HEK293 (cell line): ENCODE measurements around the gene KBTBD12.

Source experiments
- CTCF ChIA-PET: fragments of 350-600 bp; formaldehyde crosslinking; extraction: SDS; loops from one replicate; lab custom pipeline; 2021; ENCODE audit warnings: antibody characterized with exemption; lab: Yijun Ruan, JAX
- POLR2A ChIA-PET: fragments of 300-600 bp; formaldehyde crosslinking; extraction: SDS; loops from one replicate; lab custom pipeline; 2020; ENCODE audit warnings: antibody characterized with exemption, inconsistent platforms; lab: Yijun Ruan, JAX
- H3K27ac ChIP-seq: fragments of 200-500 bp; sonication (Bioruptor generic); 2 replicates; pipeline ENCODE4 v1.5.1; 2014; ENCODE audit warnings: low read depth, low read length, control low read depth, inconsistent platforms; ENCODE audit errors: extremely low read depth
- H3K36me3 ChIP-seq, 2 experiments: fragments of 200-500 bp in 1 of 2; sonication (Bioruptor generic) in 1 of 2; 1 replicate in 1 of 2; 2 replicates in 1 of 2; pipeline ENCODE4 v1.5.1; 2014 to 2017; ENCODE audit warnings: inconsistent platforms in 2 of 2, low read length in 2 of 2; ENCODE audit not compliant: control insufficient read depth in 2 of 2, insufficient read depth in 1 of 2
- H3K4me1 ChIP-seq: fragments of 200-500 bp; sonication (Bioruptor generic); 2 replicates; pipeline ENCODE4 v1.5.1; 2014; ENCODE audit warnings: mild to moderate bottlenecking, low read length, inconsistent platforms; ENCODE audit not compliant: control insufficient read depth, insufficient read depth
- H3K4me3 ChIP-seq: 2 replicates; pipeline ENCODE4 v1.5.1; 2011; ENCODE audit warnings: low read depth, mild to moderate bottlenecking, control low read depth, low read length, moderate library complexity
- H3K9me3 ChIP-seq: fragments of 200-500 bp; sonication (Bioruptor generic); 2 replicates; pipeline ENCODE4 v1.5.1; 2014; ENCODE audit warnings: low read depth, low read length, inconsistent platforms; ENCODE audit not compliant: control insufficient read depth, insufficient read depth
- OSR2 ChIP-seq: fragments of 450-650 bp; formaldehyde crosslinking; IDR thresholded peaks from 2 replicates; pipeline ENCODE4 v1.5.1; 2016; ENCODE audit warnings: missing biosample characterization, missing genetic modification characterization
- SP3 ChIP-seq: fragments of 450-650 bp; formaldehyde crosslinking; IDR thresholded peaks from 2 replicates; pipeline ENCODE4 v1.5.1; 2016; ENCODE audit warnings: missing biosample characterization, missing genetic modification characterization
- YY1 ChIP-seq: fragments of 450-650 bp; formaldehyde crosslinking; IDR thresholded peaks from 2 replicates; pipeline ENCODE4 v1.5.1; 2018; ENCODE audit warnings: missing biosample characterization, missing genetic modification characterization
- ZFP3 ChIP-seq: fragments of 450-650 bp; formaldehyde crosslinking; IDR thresholded peaks from 2 replicates; pipeline ENCODE4 v1.5.1; 2016; ENCODE audit warnings: low read depth, missing biosample characterization, missing genetic modification characterization
- ZNF23 ChIP-seq: fragments of 450-650 bp; formaldehyde crosslinking; IDR thresholded peaks from 2 replicates; pipeline ENCODE4 v1.5.1; 2016; ENCODE audit warnings: missing biosample characterization, missing genetic modification characterization, borderline replicate concordance
- ZNF521 ChIP-seq: fragments of 450-650 bp; formaldehyde crosslinking; IDR thresholded peaks from 2 replicates; pipeline ENCODE4 v1.5.1; 2017; ENCODE audit warnings: missing biosample characterization, mild to moderate bottlenecking, missing genetic modification characterization
- ZNF585B ChIP-seq: fragments of 450-650 bp; formaldehyde crosslinking; IDR thresholded peaks from 2 replicates; pipeline ENCODE4 v1.5.1; 2016; ENCODE audit warnings: missing biosample characterization, missing genetic modification characterization
- ZNF791 ChIP-seq: fragments of 450-650 bp; formaldehyde crosslinking; IDR thresholded peaks from 2 replicates; pipeline ENCODE4 v1.5.1; 2016; ENCODE audit warnings: missing biosample characterization, missing genetic modification characterization
- ZNF792 ChIP-seq: fragments of 450-650 bp; formaldehyde crosslinking; IDR thresholded peaks from 2 replicates; pipeline ENCODE4 v1.5.1; 2016; ENCODE audit warnings: missing biosample characterization, missing genetic modification characterization
- TF ChIP-seq, protein P1 (sequence below): fragments of 450-650 bp; formaldehyde crosslinking; IDR thresholded peaks from 2 replicates; pipeline ENCODE4 v1.5.1; 2016; ENCODE audit warnings: missing biosample characterization, missing genetic modification characterization
- TF ChIP-seq, protein P2 (sequence below): fragments of 450-650 bp; IDR thresholded peaks from 2 replicates; pipeline ENCODE4 v1.5.1; 2018; ENCODE audit warnings: missing biosample characterization, mild to moderate bottlenecking, missing genetic modification characterization
- TF ChIP-seq, protein P3 (sequence below): fragments of 450-650 bp; formaldehyde crosslinking; IDR thresholded peaks from 2 replicates; pipeline ENCODE4 v1.5.1; 2016; ENCODE audit warnings: missing biosample characterization, missing genetic modification characterization, borderline replicate concordance
- TF ChIP-seq, protein P4 (sequence below): IDR thresholded peaks from 2 replicates; pipeline ENCODE4 v1.6.1; 2011; ENCODE audit warnings: mild to moderate bottlenecking, low read depth, low read length, borderline replicate concordance
- TF ChIP-seq, protein P5 (sequence below): fragments of 450-650 bp; formaldehyde crosslinking; IDR thresholded peaks from 2 replicates; pipeline ENCODE4 v1.5.1; 2016; ENCODE audit warnings: missing biosample characterization, missing genetic modification characterization

KBTBD12 gene

DNA sequence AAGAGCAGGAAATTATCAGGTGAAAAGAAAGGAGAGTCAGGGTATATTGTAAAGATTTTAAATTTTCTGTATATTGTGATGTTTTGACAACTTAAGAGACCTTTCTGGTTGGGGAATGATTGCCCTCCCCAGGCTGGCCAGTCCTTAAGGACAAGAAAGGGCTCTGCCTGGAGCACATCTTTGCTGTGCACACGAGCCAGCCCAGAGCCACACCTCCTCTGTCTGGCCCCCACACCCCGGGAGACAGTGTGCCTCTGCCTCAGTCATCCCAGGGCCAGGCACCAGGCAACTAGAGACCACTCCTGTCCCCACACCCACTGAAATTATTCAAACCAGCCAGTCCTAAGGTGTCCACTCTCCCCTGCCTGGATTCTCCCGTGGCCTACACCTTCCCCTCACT is 67.1 kb downstream of the KBTBD12 start (continued):
- TF ChIP-seq, protein P1, sequence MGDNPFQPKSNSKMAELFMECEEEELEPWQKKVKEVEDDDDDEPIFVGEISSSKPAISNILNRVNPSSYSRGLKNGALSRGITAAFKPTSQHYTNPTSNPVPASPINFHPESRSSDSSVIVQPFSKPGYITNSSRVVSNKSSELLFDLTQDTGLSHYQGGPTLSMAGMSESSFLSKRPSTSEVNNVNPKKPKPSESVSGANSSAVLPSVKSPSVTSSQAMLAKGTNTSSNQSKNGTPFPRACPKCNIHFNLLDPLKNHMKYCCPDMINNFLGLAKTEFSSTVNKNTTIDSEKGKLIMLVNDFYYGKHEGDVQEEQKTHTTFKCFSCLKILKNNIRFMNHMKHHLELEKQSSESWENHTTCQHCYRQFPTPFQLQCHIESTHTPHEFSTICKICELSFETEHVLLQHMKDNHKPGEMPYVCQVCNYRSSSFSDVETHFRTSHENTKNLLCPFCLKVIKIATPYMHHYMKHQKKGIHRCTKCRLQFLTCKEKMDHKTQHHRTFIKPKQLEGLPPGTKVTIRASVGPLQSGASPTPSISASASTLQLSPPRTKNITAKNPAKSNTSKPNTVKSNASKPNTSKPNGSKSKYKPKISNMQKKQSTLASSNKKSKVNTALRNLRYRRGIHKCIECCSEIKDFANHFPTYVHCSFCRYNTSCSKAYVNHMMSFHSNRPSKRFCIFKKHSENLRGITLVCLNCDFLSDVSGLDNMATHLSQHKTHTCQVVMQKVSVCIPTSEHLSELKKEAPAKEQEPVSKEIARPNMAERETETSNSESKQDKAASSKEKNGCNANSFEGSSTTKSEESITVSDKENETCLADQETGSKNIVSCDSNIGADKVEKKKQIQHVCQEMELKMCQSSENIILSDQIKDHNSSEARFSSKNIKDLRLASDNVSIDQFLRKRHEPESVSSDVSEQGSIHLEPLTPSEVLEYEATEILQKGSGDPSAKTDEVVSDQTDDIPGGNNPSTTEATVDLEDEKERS (tag by site-specific recombination): no peak
- TF ChIP-seq YY1 (tag by site-specific recombination): no peak

DNA sequence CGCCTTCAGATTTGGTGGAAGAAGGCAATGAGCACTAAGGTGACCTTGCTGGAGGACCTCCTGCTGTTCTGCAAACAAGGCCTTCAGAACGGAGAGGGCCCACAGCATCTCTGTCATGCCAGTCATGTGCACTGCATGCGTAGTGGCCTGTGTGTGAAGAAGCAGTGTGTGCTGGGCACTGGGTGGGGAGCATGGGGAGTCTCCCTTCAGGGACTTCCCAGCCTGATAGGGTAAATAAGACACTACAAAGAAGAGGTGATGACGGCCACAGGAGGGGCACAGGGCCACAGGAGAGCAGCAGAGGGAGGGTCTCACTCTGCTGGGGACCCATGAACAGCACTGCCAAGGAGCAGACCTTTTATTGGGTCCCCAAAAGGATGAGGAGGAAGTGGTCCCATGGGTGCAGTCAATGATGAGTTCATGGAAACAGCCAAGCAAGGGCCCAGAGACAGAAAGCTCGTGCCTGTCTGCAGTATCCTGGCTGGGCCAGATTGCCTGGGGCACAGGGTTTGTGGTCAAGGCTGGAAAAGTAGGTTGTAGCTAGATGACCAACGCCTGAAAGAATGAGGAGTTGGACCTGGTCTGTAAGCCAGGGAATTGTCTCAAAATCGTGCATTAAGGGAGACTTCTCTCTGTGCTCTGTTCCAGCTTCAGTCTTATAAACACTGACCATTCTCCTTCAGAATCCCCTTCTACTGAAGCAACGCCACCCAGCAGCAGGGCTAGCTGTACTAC is 69.4 kb downstream of the KBTBD12 start:
- no peaks in the 10 kb centered on the region for H3K36me3 ChIP-seq
- H3K4me1 ChIP-seq: no peaks in the 10 kb centered on the region
- no peak overlapping the region for H3K27ac ChIP-seq
- ChIA-PET CTCF (interaction anchor here (0.6 kb wide), 1 partner anchor 361 kb away, joined by 3 read pairs; no protein-coding TSS in a partner anchor), POLR2A (no interaction called here)
- H3K9me3 ChIP-seq: no peaks in the 10 kb centered on the region
- H3K4me3 ChIP-seq: no peak overlapping the region
- no peak for TF ChIP-seq SP3 (tag by site-specific recombination)
- TF ChIP-seq ZNF792: no peak
- no peak for TF ChIP-seq ZNF585B (tag by site-specific recombination)
- TF ChIP-seq, protein P2, sequence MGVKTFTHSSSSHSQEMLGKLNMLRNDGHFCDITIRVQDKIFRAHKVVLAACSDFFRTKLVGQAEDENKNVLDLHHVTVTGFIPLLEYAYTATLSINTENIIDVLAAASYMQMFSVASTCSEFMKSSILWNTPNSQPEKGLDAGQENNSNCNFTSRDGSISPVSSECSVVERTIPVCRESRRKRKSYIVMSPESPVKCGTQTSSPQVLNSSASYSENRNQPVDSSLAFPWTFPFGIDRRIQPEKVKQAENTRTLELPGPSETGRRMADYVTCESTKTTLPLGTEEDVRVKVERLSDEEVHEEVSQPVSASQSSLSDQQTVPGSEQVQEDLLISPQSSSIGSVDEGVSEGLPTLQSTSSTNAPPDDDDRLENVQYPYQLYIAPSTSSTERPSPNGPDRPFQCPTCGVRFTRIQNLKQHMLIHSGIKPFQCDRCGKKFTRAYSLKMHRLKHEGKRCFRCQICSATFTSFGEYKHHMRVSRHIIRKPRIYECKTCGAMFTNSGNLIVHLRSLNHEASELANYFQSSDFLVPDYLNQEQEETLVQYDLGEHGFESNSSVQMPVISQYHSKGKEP (tag by site-specific recombination): no peak
- TF ChIP-seq ZFP3 (tag by site-specific recombination): no peak
- TF ChIP-seq ZNF23: no peak
- TF ChIP-seq ZNF791: no peak
- TF ChIP-seq, protein P3, sequence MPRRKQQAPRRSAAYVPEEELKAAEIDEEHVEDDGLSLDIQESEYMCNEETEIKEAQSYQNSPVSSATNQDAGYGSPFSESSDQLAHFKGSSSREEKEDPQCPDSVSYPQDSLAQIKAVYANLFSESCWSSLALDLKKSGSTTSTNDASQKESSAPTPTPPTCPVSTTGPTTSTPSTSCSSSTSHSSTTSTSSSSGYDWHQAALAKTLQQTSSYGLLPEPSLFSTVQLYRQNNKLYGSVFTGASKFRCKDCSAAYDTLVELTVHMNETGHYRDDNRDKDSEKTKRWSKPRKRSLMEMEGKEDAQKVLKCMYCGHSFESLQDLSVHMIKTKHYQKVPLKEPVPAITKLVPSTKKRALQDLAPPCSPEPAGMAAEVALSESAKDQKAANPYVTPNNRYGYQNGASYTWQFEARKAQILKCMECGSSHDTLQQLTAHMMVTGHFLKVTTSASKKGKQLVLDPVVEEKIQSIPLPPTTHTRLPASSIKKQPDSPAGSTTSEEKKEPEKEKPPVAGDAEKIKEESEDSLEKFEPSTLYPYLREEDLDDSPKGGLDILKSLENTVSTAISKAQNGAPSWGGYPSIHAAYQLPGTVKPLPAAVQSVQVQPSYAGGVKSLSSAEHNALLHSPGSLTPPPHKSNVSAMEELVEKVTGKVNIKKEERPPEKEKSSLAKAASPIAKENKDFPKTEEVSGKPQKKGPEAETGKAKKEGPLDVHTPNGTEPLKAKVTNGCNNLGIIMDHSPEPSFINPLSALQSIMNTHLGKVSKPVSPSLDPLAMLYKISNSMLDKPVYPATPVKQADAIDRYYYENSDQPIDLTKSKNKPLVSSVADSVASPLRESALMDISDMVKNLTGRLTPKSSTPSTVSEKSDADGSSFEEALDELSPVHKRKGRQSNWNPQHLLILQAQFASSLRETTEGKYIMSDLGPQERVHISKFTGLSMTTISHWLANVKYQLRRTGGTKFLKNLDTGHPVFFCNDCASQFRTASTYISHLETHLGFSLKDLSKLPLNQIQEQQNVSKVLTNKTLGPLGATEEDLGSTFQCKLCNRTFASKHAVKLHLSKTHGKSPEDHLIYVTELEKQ (tag by site-specific recombination): no peak
- TF ChIP-seq OSR2: no peak
- TF ChIP-seq, protein P4, sequence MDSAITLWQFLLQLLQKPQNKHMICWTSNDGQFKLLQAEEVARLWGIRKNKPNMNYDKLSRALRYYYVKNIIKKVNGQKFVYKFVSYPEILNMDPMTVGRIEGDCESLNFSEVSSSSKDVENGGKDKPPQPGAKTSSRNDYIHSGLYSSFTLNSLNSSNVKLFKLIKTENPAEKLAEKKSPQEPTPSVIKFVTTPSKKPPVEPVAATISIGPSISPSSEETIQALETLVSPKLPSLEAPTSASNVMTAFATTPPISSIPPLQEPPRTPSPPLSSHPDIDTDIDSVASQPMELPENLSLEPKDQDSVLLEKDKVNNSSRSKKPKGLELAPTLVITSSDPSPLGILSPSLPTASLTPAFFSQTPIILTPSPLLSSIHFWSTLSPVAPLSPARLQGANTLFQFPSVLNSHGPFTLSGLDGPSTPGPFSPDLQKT: no peak
- TF ChIP-seq, protein P5, sequence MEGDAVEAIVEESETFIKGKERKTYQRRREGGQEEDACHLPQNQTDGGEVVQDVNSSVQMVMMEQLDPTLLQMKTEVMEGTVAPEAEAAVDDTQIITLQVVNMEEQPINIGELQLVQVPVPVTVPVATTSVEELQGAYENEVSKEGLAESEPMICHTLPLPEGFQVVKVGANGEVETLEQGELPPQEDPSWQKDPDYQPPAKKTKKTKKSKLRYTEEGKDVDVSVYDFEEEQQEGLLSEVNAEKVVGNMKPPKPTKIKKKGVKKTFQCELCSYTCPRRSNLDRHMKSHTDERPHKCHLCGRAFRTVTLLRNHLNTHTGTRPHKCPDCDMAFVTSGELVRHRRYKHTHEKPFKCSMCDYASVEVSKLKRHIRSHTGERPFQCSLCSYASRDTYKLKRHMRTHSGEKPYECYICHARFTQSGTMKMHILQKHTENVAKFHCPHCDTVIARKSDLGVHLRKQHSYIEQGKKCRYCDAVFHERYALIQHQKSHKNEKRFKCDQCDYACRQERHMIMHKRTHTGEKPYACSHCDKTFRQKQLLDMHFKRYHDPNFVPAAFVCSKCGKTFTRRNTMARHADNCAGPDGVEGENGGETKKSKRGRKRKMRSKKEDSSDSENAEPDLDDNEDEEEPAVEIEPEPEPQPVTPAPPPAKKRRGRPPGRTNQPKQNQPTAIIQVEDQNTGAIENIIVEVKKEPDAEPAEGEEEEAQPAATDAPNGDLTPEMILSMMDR (tag by site-specific recombination): no peak
- no peak for TF ChIP-seq ZNF521 (tag by site-specific recombination)
